ENCODE results near the gene RIMOC1.
"Not testable (repeated sequence)": the region's sequence is repeated elsewhere in the genome, so short reads cannot be mapped to it uniquely, and the experiment has no call there.

RIMOC1 gene

DNA sequence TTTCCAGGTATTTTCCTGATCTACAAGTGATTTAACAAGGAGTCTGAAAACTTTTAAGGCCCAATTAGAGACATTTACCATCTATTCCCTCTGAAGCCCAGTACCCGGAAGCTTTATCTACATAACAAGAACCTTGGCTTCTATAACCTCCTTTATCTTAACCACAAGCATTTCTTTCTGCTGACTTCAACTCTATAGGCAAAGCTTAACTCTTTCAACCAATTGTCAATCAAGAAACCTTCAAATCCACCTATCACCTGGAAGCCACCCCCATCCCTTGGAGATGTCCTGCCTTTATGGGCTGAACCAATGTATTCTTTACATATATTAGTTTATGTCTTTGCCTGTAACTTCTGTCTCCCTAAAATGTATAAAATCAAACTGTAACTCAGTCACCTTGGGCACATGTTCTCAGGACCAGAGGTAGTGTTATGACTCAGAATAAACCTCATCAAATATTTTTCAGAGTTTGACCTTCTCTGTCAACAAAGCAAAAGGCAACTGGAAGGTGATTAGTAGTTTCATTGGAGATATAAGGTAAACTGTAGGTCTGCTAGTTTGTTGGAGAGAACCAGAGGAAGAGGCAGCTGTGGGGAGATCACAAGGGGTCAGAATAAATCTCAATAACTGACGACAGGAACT, 13.0 kb upstream of the RIMOC1 start:
- DNase-seq (ENCODE audit: low spot score) = no peak

DNA sequence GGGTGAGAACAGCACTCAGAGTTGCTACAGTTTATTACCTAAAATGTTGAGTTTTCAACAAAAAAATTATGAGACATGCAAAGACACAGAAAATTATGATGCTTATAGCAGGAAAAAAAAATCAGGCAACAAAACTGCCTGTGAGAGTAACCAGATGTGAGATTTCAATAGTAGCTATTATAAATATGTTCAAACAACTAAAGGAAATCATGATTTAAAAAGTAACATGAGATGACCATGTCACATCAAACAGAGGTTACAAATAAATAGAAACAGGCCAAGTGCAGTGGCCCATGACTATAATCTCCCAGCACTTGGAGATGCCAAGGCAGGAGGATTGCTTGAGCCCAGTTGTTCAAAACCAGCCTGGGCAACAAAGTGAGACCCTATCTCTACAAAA, 12.1 kb upstream of the RIMOC1 start:
- no peak for DNase-seq (ENCODE audit: low spot score)

DNA sequence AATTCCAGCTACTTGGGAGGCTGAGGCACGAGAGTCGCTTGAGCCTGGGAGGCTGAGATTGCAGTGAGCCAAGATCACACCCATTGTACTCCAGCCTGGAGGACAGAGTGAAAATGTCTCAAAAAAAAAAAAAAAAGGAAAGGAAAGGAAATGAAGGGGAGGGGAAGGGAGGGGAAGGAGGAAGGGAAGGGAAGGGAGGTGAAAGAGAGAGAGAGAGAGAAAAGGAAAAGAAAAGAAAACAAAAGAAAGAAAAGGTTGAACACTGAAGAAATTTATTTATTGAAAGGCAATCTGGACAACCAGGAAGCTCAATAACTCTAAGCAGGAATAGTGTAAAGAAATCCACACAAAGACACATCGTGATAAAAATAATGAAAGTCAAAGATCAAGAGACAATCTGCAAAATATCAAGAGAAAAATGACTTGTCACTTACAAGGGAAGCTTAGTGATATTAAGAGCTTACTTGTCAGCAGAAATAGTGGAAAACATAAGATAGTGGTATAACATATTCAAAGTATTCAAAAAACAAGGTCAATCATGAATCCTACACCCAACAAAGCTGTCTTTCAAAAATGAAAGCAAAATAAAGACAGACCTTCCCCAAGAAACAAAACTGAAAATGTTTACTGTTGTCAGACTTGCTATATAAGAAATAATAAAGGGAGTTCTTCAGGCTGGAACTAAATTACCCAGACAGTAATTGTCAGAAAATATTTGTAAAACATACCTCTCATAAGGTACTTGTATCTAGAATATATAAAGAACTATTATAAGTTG, 10.9 kb upstream of the RIMOC1 start:
- no peak for DNase-seq (ENCODE audit: low spot score)

DNA sequence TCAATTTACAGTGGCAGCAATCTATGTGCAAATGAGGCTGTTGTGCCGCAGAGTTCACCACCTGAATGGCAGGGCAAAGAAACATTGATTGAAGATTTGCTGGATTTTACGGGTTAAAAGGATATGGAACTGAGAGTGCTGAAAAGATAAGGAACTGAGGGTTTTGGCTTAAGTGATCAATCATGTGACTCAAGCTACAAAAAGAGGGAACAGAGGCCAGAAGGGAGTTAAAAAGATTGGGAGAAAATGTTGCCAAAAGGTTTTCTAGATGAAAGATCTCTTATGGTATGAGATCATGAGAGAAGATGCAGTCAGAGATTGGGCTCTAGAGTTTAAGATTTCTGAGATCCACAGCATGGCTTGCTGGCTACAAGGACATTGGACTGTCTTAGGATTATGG, 7.9 kb upstream of the RIMOC1 start:
- no peak for DNase-seq (ENCODE audit: low spot score)

DNA sequence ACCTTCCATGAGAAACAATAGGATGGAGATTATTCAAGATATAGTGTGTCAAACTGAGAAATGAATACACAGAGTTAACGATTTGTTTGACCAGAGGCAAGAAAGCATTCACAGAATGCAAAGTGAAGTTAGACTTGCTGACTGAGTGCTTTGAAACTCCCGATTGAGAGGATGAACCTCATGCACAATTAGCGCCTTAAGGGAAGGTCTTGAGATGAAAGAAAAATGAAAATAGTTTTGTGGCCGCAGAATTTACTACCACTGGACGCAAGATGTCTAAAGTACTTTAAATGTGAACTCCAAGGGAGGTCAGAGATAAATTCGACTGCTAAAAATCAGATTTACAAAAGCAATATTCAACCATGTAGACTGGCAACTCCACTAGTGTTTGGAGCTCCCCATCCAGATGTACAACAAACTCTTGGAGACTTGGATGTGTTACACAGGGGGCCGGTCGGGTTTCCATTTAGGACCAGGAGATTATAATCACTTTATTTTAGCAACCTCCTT, 707 bp upstream of the RIMOC1 start:
- no peak for DNase-seq (ENCODE audit: low spot score)

DNA sequence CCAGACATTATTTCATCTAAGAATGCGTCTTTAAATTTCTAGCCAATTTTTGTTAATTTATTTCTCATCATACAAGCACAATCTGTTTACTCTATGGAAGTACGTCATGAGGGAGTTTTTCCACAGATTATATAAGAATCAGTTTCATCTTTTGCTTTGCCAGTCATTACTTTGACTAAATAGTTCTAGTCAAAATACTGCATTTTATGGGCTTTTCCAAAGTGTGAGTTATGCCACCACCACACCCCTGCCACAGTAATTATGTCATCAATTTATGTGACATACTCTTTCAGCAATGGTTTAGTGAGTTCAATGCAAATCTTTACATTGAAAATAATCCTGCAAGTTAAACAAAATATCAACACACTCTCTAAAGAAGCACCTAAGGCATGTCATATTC, 2.0 kb downstream of the RIMOC1 start:
- no peak for DNase-seq (ENCODE audit: low spot score)

DNA sequence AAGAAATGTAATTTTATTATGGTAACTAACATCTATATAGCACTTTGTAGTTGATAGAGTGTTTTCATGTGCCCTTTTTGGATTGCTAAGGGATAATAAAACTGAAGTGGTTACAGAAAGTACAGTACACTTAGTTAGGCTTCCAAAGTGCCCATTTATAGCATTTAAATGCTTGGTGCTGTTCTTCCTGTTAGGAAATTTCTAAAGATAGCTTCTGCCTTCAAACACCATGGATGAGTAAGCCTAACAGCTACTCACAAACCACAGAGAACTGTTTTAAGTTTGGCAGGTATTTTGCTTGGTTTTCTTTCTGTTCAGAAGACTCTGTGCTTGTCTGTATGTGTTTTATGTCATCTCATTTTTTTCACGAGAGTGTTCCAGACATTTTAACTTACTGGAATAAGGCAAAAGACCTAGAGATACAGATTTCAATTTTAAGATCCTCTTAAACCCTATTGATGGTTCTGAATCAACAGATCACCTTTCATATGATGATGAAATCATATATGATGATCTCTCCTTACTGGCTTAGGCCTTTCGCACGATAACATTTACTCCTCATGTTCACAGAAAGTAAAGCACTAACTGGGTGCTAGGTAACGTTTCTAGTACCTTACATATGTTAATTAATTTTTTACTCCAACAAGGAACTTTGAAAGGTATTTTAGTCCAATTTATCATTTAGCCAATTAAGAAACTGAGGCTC, 4.4 kb downstream of the RIMOC1 start:
- no peak for DNase-seq (ENCODE audit: low spot score)

DNA sequence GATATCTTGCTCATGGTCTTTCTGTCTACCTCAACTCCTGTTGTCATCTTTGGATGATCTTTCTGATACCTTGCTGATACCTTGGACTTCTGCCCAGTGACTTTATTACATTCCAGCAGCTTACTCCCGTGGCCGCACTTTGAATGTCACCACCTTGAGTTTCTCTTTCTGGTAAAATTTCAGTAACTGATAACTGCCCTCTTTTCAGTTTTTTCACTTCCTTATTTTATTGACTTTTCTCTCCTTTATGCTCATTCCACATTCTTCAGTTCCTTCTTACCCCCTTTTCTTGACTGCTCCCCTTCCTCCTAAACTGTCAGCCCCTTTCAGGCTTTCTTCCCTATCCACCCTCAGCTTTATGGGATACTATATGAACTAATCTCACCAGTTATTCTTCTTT, 14.0 kb downstream of the RIMOC1 start:
- no peak for DNase-seq (ENCODE audit: low spot score)

DNA sequence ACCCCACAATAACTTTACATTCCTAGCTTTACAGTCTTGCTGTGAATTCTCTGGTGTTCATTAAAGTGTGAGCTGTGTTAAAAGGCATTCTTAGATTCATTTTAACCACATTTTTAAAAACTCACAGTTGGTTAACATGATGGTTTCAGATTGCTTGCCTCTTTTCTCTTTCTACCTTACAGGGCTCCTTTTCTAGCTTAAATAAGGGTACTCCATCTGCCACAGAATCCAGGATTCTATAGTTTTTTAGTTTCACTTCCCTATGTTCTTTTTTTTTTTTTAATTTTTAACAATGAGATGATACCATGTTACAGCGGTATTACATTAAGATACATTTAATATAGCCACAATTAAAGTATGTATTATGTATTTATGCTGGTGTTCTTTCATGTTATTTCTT, 17.0 kb downstream of the RIMOC1 start:
- no peak for DNase-seq (ENCODE audit: low spot score)

DNA sequence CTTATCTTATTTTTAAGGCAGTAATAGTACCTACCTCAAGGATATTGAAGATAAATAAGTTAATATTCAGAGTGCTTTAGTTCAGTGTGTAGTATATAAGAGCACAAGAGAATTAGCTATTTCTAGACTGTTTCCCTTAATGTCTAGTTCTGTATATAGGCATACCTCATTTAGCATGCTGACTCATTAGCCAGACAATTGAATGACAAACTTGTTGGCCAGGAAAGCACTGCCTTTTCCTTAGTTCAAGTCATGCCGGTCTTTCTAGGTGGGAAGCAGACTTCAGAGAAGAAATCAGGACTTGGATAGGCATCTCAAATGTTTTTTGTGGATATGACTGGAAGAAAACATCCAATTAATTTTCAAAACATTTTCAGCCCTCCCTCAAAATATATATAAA, 17.7 kb downstream of the RIMOC1 start:
- no peak for DNase-seq (ENCODE audit: low spot score)

DNA sequence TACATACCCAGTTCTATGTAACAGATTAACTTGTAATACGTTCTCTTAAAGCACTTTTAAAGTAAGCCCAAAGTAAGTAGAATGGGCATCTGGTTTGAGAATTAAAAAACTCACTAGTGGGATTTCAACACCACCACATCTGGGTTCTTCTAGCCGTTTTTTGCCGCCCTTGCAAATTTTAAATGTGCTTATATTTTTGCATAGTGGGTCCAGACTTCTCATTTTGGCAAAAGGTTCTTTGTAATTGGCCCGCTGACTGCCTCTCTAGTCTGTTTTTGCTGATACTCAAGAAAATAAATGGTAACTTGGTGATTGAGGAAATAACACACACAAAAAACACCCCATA, 20.4 kb downstream of the RIMOC1 start:
- DNase-seq (ENCODE audit: low spot score) = no peak

DNA sequence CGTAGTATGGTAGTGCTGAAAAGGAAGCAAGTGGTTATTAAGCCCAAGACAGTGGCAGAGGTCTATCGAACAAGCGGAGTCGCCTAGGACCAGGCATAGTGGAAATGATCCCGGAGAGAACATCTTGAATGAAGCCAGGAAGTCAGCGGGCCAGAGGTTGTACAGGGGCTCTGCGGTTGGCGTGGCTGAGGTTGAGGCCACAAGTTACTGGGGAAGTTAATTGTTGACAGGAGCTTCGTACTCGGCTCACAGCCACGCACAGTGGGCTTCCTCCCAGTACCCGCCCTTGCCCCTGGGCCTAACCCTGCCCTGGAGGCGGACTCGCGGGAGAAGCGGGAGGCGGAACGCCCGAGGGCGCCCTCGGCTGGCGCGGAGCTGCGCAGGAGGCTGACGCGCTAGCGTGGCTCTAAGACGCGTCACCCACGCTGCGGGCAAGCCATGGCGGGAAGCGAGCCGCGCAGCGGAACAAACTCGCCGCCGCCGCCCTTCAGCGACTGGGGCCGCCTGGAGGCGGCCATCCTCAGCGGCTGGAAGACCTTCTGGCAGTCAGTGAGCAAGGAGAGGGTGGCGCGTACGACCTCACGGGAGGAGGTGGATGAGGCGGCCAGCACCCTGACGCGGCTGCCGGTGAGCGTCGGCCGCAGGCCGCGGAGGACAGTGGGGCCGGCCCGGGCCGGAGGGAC, 20.9 kb downstream of the RIMOC1 start, which contains the start of gene FBXO4:
TSS of gene FBXO4 (plus strand) at position 410 of the 683 bp plus-strand sequence. CDS start at position 439, 29 bp downstream.
- peak; percentile 83 for DNase-seq (ENCODE audit: low spot score)

DNA sequence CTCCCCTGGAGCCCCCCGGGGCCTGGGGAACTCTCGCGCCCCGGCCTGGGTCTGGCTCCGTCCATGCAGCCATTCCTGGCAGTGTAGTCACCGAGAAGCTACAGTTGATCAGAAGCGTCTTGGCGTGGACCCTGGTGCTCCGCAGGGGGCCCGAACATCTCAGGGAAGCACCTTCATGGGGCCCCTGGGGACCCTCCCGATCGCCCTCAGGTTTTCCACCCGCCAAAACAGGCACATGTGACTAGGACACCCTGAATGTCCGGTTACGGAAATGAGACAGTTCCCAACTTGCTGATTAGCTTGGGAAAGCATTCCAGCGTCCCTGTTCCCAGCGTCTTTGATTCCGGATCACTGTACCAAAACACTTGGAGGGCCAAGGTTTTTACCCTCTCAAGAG, 21.4 kb downstream of the RIMOC1 start:
- DNase-seq (ENCODE audit: low spot score) = peak; percentile 24

DNA sequence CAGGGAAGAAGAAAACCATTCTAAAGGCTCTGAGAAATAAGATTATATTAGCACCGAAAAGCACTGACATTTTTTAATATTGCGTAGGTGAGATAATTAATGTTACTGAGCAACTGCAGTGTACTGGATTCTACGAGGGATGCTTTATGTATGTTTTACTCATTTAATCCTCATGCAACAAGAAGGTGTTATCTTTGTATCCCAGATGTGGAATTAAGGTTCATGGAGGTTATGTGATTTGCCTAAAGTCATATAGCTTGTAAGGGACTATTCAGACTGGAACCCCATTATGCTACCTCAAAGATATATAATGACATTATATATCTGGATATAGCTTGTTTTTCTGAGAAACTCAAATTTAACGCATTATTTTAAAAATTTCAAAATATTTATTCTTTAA, 23.5 kb downstream of the RIMOC1 start:
- DNase-seq (ENCODE audit: low spot score) = no peak

DNA sequence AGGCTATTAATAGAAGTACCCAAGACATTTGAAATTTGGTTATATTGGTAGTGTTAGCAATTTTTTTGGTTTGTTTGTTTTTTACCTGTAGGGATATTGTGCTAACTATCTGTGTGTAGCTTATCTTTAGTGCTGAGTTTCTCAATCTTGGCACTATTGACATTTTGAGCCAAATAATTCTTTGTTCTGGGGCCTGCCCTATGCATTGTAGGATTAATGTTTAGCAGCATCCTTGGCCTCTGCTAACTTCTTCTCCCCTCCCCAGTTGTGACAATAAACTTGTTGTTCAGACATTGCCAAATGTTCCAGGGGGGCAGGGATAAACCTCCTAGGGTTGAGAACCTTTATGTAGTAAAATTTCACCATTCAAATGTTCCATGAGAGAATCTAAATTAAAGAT, 24.9 kb downstream of the RIMOC1 start:
- no peak for DNase-seq (ENCODE audit: low spot score)

DNA sequence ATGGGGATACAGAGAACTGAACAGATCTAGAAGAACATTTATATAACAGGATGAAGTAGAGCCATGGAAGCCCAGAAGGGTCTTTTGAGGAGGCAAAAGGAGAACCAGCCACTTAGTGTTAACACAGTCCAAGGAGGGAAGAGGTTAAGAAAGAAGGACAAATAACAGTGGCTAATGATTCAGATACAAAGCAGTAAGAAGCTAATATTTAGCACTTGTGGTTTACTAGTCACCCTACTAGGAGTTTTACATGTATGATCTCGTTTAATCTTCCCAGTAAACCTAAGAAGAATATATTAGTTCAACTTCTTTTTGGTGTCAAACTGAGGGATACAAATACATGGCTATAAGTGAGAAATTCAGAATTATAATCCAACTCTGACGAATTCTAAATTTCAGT, 28.6 kb downstream of the RIMOC1 start:
- DNase-seq (ENCODE audit: low spot score) = no peak

DNA sequence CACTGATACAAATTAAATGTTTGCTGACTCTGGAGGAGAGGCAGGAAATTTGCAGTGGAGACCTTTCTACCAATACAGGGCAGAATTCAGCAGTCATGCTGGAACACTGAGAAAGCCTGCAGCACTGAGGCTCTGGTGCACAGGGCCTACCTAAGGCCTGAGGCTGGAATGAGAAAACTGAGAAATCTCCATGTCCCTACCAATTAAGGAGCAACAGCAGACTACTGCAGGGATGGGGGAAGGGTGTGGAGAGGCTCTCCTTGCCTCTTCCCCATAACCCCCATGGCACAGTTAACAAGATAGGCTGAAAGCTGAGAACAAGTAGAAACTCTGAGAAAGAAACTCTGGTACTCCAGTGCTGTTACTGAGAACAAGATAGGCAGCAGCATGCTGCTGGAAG, 31.4 kb downstream of the RIMOC1 start:
- no peak for DNase-seq (ENCODE audit: low spot score)

DNA sequence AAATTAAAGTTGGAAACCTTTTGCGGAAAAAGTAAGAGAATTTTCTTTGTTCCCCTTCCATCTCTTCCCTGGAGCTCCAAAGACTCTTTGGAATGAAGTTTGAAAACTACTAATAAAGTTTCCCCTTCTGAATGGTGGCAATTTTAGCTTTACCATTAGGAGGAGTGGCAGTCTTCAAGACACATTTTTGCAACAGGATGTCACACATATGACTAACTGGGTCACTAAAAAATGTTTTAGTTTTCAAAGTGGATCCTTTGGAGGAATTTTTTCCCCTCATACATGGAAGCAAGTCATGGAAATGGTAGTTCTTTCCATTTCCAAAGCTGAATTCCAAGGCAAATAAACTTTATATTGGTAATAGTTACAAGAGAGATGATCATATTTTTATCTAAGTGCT, 36.5 kb downstream of the RIMOC1 start:
- no peak for DNase-seq (ENCODE audit: low spot score)

DNA sequence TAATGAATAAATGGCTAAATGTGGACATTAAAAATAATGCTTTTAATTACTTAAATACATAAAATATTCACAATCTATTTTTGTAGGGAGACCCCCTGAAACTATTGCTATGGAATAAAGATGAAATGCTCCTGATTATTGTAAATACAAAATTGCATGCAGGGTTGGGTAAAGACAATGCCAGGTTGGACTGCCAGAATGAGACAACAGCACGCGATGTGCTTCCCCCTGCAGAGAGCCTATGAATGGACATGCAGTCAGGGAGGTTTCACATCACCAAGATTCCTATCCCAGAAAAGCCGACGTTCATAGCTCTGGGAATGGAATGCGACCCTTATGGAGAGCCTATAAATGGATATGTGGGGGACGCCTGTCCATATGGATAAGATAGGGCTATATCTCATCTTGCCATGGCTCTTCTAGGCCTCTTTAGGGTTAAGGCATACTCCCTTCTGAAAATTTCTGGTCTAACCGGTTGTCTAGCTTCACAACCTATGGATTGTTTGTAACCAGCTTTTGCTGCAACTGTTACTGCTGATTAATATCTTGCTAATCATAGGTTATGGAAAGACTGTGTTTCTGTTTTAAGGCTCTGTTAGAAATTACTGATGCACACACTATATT, 41.3 kb downstream of the RIMOC1 start:
- DNase-seq (ENCODE audit: low spot score) = not testable (repeated sequence)

DNA sequence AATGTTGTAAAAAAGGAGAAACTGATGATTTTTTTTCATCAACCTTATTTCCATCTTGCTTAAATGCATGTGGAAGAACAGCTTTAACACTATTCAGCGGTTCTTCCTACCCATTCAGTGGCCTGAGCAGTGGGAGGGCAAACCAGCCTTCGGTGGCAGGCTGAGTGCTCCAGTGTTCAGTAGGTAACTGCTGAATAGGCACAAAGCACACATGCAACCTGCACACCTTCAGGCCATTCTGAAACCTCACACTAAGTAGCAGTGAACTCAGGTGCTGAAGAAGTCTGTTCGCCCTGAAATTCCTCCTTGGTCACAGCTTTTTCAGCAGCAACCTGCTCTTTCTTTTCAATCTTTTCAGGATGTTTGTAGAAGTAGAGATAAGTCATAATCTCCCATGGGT, 47.1 kb downstream of the RIMOC1 start:
- DNase-seq (ENCODE audit: low spot score) = no peak

Data from hematopoietic multipotent progenitor cell treated with erythropoietin and hydrocortisone succinate and interleukin-3 and kit ligand, for 15 days (in vitro differentiated cells).